Stomach (tissue), 4 donors: ENCODE data around the gene RASAL3.
"Not testable (repeated sequence)": the region's sequence is repeated elsewhere in the genome, so short reads cannot be mapped to it uniquely, and the experiment has no call there.

Experiments
- EP300 ChIP-seq: sonication (generic); formaldehyde crosslinking; IDR thresholded peaks from one replicate; pipeline ENCODE4 v1.6.1; 2017; ENCODE audit warnings: antibody characterized with exemption
- POLR2A ChIP-seq, 4 donors: fragments of 450-650 bp; IDR thresholded peaks; one replicate each; pipeline ENCODE4 v1.6.1; 2016; ENCODE audit warnings: antibody characterized with exemption in 4 of 4, control low read depth in 2 of 4, mild to moderate bottlenecking in 1 of 4, moderate library complexity in 1 of 4
- POLR2AphosphoS5 ChIP-seq, 3 donors: sonication (generic); formaldehyde crosslinking; IDR thresholded peaks; one replicate each; pipeline ENCODE4 v1.6.1; 2016; ENCODE audit warnings: antibody characterized with exemption in 3 of 3
- TF ChIP-seq, protein P1 (sequence below), 7 experiments: fragments of 450-650 bp in 4 of 7; fragments of 200-600 bp in 3 of 7; sonication (generic) in 3 of 7; IDR thresholded peaks; one replicate each; pipeline ENCODE4 v1.5.1; 2016 to 2019; ENCODE audit warnings: antibody characterized with exemption in 7 of 7, control low read depth in 2 of 7, mild to moderate bottlenecking in 1 of 7

DNA sequence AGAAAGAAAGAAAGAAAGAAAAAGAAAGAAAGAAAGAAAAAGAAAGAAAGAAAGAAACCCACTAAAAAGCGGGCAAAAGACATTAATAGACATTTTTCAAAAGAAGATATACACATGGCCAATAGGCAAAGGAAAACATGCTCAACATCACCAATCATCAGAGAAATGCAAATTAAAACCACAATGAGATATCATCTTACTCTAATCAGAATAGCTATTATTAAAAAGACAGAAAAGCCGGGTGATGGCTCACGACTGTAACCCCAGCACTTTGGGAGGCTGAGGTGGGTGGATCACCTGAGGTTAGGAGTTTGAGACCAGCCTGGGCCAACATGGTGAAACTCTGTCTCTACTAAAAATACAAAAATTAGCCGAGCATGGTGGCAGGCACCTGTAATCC lies 9.5 kb upstream of the RASAL3 start:
- TF ChIP-seq, protein P1, sequence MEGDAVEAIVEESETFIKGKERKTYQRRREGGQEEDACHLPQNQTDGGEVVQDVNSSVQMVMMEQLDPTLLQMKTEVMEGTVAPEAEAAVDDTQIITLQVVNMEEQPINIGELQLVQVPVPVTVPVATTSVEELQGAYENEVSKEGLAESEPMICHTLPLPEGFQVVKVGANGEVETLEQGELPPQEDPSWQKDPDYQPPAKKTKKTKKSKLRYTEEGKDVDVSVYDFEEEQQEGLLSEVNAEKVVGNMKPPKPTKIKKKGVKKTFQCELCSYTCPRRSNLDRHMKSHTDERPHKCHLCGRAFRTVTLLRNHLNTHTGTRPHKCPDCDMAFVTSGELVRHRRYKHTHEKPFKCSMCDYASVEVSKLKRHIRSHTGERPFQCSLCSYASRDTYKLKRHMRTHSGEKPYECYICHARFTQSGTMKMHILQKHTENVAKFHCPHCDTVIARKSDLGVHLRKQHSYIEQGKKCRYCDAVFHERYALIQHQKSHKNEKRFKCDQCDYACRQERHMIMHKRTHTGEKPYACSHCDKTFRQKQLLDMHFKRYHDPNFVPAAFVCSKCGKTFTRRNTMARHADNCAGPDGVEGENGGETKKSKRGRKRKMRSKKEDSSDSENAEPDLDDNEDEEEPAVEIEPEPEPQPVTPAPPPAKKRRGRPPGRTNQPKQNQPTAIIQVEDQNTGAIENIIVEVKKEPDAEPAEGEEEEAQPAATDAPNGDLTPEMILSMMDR (IDR thresholded peaks at IDR 0.05): not testable (repeated sequence)
- not testable (repeated sequence) for TF ChIP-seq POLR2A (IDR thresholded peaks at IDR 0.05); EP300; POLR2AphosphoS5 (IDR thresholded peaks at IDR 0.05)
